Stimulated activated CD4-positive, alpha-beta T cell treated with anti-CD3 and anti-CD28 coated beads, Interleukin-12 subunit alpha, Interleukin-12 subunit beta, amount 100 ng/mL, for 24 hours (primary cell): ENCODE measurements around the gene CPEB2.
A peak's percentile ranks its signal among the peaks of the same experiment; 100 is the strongest.

ENCODE experiments used
- DNase-seq, 2 experiments: peaks; one replicate each; pipeline ENCODE4 v3.0.0-alpha.2; 2020; ENCODE audit warnings: low read depth in 2 of 2

CPEB2 gene

DNA sequence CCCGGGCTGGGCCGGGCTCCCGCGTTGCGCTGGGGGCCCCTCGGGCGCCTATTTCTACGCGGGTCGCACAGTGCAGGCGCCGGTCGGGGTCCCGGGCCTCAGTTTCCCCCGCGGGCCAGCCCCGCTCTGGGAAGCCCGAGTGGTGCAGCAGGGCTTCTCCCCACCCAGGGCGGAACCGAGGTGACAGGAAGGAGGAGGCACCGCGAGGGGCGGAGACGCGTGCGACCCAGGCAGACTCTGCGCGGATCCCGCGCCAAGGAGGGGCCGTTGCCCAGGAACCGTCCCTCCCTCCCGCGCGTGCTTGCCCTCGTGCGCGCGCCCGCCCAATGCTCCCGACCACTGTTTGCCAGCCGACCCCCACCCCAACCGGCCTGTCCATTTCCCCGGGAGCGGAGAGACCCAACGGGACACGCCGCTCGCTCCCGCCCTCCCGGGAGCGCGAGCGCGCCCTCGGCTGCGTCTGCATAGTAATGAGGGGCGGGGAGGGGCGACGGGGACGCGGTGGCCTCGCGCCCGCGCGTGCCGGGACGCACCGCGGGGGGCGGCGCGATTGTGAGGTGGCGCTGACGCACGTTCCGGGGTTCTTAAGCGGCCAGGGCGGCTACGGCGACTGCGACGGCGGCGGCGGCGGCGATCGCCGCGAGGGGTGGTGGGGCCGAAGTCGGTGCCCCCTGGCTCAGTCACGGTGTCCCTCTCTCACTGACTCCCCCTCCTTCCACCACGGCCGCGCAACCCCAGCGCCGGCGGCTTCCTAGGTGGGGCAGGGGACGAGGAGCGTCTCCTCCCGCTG, at the start of gene CPEB2:
TSS of gene CPEB2 (plus strand) at position 613 of the 790 bp plus-strand sequence. CDS start 193 bp downstream, outside the sequence.
- DNase-seq, result peak; percentile 83 to 84

DNA sequence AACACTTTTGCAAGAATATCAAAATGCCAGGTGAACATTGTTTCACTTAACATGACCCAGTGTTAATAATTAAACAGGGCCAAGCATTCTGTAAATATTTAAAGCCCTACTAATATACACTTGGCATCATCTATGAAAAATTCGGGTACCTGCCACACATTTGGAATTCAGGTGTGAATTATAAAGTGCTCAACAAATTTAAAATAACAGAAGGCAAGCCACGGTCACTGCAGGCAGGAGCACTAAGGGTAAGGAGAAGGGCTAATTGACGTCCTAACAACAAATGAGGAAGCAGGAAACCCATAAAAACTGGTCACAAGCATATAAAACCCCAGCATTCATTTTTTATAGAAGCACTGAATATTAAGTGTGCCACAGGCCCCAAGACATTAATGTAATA, 43.8 kb upstream of the CPEB2 start:
- DNase-seq, result no peak

DNA sequence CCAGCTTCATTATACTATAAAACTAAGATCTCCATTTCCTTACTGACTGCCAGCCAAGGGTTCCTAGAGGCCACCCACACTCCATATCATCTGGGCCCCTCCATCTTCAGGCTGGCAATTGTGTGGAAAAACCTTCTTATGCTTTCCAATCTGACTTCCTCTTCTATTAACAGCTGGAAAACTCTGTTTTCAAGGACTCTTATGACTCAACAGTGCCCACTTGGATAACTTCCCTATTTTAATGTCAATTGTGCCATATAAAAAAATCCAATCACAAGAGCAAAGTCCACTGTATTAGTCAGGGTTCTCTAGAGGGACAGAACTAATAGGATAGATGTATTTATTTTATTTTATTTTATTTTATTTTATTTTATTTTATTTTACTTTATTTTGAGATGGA, 41.0 kb upstream of the CPEB2 start:
- no peak for DNase-seq

DNA sequence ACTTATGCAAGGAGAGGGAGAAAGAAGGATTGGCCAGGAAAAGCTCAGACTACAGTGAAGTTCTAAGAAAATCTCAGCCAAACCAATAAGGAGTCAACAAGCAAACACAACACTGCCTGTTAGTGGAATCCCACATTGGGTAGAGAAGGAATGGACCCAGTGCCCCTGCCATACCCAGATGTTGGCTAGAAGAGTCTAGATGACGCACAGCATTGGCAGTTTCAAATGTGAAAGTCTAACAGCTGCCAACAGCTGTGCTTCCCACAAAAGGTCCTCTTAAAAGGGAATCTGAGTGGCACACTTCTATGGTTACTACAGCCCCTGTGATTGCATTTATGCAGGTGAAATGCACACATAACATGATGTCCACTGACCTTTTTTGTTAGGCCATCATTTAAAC, 37.2 kb upstream of the CPEB2 start:
- DNase-seq, result no peak

DNA sequence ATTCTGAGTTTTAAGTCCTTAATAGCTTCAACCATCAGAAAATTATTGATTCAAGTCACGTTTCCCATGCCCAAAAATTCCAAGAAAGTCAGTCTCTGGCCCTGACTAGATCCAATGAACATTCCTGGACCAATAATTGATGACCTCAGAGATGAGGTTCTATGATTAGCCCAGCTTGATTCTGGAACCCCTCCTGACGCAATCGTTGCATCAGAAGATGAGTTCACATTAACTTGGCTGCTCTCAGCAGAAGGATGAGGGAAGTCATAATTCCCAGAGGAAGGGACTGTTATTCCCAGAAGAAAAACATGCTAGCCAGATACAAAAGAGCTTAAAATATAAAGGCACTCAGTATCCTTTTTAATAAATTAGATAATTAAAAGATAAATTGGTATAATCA, 34.3 kb upstream of the CPEB2 start:
- no peak for DNase-seq

DNA sequence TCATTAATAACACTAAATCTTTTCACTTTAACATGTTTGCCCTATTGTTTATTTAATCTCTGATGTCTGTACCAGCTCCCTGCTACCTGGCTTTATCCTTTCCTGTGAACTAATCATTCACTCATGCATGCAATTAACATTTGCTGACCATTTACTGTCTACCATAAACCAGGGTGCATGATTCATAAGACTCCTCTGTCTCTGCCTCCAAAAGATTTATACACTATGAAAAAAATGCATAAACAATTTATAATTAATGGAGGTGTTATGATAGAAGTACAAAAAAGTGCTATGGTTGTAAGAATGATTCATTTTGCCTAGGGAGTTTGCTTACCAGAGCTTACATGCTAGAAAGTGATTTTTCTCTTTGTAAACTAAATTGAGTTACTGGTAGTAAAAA, 24.5 kb upstream of the CPEB2 start:
- DNase-seq, result no peak

DNA sequence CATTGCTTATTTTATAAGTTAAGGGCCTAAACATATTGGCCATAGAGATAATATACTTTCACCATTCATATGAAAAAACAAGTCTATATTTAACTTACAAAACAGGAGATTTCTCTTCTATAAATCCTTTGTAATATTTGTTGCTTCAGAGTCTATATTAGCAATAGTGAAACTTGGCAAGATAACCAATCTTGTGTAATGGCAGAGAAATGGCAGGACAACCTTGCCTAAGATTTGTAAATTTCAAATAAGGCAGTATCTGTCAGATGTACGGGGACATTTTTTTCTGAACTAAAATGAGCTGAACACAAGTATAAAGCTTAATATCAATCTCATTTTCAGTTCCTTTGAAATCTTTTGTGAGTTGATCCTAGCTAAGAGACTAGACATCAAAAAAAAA, 17.8 kb upstream of the CPEB2 start:
- DNase-seq, result no peak

DNA sequence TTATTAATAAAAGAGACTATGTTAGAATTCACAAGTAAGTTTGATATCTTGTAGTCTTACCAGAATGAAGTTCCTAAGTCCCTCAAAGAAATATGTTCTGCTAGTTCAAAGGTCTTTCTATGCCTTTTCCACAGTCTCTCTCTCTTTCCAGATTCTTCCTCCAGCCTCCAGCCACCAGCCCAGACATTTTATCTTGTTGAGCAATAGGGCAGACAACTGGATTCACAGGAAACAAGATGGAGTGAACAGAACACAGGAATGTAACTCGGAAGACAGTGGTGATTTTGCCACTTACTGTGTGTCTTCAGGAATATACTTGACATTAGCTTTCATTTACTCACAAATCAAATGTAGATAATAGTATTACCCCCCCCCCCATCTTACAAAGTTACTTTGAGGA, 17.1 kb upstream of the CPEB2 start:
- no peak for DNase-seq

DNA sequence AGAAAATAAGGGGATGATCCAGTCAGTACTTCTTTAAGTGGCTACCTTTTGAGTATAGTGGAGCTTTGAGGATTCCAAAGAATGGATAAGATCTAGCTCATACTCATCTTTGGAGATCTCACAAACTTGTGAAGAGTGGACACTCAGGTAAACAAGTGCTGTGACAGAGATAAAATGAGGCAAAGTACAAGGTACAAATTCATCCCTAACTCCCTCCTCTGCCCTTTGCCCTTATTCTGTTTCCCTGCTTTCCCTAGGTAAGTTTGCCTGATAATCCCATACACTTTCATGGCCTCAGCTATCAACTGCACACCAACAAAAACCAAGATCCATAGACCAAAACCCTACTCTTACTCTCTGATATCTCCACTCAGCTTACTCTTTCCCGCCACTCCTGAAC, 16.4 kb upstream of the CPEB2 start:
- DNase-seq, result no peak

DNA sequence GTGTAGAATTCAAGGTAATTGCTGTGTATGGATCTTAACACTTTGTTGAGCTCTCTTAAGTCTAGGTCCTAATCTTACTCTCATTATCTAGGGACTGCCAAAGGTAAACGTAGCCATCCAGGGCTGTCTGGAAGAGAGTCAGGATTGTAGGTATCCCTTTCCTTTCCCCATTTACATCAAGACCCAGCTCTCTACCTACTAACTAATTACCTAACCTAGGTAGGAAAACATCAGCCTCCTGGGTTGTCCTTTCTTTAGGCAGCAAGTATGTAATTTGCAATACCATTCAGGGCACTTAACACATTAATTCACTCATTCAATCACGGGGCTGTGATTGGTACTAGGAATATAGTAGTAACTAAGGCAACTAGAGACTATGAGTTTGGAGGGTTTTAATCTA, 15.2 kb upstream of the CPEB2 start:
- no peak for DNase-seq

DNA sequence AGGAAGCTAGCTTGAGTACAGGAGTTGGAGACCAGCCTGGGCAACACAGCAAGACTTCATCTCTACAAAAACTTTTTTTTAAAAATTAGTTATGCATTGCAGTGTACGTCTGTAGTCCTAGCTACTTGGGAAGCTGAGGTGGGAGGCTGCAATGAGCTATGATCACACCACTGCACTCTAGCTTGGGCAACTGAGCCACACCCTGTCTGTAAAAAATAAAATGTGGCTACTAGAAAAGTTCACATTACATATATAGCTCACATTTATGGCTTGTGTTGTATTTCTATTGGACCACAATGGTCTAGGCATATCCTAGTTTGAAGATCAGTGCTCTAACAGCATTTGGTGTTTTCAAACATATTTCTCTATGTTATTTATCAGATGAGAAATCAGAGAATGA, 11.8 kb upstream of the CPEB2 start:
- DNase-seq, result no peak

DNA sequence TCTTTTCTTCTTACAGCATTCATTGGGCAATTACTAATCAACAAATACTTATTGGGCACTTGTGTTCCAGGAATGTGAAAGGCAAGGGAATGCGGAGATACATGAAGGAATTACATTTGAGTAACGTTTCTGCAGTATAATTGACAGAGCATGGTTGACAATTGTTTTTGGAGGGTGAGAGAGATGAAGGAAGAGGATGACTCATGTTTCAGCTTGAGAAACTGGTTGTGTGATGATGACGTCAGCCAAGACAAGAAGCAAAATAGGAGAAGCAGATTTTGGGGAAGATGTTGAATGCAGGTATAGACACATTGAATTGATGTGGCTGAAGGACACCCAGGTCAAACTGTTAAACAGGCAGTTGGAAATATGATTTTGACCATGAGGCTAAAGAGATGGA, 8.0 kb upstream of the CPEB2 start:
- no peak for DNase-seq

DNA sequence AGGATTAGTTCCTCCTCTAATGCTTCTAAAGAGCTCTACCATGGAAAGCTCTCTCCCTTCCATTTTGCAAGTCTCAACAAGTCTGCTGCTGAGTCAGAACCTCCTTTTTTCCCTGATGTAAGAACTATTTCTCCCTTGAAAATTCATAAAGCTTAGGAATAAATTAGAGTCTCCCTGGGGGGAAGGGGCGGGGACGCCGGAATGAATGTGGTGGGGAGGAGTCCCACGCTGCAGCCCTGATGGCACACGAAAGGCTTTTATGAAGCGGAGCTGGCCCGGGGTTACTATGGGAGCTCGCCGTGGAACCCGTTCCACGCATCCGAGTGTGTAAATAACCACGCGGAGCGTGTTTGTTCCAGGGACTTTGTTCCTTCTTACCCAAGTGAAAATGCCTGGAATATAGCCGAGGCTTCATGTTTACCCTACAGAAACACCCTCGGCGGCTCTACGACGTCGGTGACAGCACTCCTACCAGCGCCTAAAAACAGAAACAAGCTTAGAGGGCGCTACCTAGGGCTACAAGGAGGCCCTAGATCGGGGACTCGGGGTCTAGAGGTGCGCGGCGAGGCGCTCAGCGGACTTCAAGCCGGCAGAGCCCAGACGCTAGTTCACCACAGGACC, 923 bp upstream of the CPEB2 start:
- peak; percentile 25 to 33 for DNase-seq

DNA sequence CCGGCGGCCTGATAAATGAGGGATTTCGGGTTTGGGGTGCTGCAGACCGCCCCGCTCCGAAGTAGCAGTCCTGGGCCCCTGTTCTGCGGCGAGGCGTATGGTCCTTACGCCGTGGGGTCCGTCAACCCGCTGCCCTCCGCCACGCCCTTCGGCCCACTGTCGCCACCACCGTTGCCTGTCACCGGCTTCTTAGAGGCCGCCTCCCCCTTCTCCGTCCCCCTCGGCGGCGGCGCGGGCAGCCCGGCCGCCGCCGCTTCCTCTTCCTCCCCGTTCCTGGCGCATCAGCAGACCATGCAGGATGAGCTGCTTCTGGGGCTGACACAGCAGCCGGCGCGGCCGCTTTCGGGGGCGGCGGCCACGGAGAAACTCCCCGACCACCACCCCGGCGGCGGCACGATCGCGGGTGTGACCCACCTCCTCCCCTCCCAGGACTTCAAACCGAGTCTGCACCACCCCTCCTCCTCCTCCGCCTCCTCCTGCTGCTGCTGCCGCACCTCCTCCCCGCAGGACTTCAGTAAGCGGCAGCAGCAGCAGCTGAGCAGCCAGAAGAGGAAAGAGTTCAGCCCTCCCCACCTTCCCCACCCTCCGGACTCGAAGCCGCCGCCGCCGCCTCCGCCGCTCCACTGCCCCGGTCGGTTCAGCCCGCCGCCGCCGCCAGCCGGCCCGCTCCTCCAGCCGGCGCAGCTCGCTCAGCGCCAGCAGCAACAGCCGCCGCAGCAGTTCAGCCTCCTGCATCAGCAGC, 549 bp downstream of the CPEB2 start:
- peak; percentile 45 to 55 for DNase-seq

DNA sequence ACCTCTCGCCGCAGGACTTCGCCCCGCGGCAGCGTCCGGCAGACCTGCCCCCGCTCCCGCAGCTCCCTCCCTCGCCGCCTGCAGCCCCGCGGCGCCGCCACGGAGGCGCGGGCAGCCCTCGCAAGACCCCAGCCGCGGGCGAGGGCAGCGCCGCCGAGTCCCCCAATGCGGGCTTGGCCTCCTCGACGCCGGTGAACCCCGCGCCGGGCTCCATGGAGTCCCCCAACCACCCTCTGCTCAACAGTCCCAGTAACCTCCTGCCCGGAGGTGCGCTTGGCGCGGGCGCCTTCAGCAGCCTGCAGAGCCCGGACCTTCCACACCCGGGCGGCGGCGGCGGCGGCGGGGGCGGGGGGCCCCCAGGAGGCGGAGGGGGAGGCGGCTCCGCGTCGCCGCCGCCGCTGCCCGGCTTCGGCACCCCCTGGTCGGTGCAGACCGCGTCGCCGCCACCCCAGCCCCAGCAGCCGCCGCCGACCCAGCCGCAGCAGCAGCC, 1.2 kb downstream of the CPEB2 start:
- DNase-seq, result peak; percentile 27 to 45

DNA sequence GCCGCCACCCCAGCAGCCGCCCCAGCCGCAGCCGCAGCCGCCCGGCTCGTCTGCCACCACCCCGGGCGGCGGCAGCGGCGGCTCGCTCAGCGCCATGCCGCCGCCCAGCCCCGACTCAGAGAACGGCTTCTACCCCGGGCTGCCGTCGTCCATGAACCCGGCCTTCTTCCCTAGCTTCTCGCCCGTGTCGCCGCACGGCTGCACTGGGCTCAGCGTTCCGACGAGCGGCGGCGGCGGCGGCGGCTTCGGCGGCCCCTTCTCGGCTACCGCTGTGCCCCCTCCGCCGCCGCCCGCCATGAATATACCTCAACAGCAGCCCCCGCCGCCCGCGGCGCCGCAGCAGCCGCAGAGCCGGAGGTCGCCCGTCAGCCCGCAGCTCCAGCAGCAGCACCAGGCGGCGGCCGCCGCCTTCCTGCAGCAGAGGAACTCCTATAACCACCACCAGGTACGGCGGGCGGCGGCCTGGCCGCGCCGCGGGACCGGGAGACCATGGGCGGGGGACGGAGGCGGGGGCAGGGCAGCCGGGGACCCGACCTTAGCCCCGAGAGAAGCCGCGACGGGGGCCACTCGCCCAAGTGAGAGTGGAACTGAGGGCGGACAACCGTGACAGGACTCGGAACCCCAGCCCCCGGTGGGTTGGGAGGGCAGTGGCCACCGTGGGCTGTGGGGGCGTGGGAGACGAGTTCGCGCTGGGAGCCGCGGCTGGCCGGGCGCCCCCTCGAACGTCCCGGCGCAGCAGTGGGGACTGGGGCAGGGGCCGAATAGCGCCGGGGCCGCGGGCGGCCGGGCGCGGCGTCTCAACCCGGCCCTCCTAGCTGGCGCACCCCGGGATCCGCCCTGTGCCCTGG, 1.8 kb downstream of the CPEB2 start:
- peak; percentile 20 to 25 for DNase-seq

DNA sequence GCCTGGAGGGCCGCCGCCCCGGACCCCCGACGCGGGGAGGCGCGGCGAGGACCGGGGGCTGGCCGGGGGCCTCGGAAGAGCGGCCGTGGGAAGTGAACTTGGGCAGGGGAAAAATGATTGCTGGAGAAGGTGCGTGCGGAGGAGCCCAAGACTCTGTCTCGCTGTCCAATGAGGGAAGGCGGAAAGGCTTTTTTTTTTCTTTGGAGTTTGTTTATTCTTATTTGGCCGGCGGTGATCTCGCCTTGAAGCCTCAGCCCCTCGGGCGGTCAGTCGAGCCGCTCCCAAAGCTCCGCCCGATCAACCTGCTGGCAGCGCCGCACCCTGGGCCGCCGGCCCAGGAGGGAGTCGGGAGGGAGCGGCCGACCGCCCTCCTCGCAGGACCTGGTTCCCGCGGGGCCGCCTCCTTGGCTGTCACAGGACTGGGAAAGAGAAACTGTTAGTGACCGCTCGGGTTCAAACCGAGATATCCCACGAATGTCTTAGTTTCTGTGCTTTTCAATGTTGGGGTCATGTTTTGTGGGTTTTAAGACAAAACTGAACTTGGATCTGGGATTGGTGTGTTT, 2.5 kb downstream of the CPEB2 start:
- DNase-seq, result peak; percentile 9 to 33

DNA sequence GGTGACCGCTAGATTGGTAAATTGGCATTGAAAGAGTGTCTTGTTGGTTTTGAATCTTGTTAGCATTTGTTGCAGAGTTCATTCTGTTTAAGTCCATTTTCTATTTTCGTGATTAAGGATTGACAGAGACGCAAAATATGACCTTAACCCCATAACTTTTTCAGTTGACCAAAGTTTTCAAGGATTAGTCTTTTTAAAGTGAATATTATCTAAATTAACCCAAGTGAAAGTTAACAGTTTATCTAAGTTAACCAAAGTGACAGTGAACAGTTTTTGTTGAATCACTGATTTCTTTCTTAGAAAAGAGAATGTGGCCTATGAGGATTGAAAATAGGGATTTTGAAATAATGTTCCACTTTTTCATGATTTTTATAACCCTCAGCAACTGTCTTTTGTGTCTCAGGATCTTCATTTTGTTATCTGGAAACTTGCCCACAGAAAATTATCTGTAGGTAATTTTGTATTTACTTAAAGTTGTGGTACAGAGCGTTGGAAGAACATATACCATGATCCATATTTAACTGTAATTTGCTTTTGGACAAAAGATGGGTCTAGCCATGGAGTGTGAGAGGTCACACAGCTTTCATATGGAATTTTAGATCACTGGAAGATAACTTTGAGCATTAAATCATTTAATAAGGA, 3.3 kb downstream of the CPEB2 start:
- DNase-seq, result no peak

DNA sequence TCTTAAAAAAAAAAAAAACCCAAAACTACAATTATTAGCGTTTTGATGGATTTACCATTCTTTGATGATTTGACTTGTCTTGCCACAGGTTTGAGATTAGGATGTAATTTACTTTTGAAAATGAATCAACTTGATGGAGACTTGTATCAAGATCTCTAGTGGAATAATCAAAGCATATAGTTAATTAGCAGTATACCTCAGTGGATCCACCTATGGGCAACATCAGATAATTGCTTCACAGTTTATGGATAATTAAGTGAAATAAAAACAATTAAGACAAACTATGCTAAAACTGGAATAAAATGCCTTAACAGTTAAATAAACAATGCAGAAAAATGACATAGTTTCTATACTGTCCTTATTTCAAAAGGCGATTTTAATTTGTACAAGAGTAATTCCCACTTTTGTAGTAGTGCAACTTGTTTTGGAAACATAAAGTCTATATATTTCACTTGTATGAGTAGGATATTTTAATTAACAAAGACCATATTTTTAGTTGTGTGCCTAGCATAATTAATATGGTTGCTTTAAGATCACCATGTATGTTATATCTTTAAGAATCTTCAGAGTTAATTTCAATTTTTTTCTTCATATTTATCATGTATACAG, 4.2 kb downstream of the CPEB2 start:
- DNase-seq, result no peak

DNA sequence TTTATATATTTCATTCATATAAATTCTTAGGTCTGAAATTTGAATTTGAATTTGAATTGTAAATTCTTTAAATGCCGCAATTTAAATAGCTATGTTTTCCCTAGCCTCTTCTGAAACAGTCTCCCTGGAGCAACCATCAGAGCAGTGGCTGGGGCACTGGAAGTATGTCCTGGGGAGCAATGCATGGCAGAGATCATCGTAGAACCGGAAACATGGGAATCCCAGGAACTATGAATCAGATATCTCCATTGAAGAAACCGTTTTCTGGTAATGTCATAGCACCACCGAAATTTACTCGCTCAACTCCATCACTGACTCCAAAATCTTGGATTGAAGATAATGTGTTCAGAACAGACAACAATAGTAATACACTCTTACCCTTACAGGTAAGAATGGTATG, 4.9 kb downstream of the CPEB2 start:
- no peak for DNase-seq
